ENCODE results near the gene PKD2L1.
A peak's percentile ranks its signal among the peaks of the same experiment; 100 is the strongest.

The PKD2L1 gene

GRCh38 chr10:100345570-100346330 lies 15.7 kb upstream of the PKD2L1 start:
- H3K36me3 ChIP-seq (ENCODE audit: control insufficient read depth, insufficient read depth, low read length) = no peaks in the 10 kb centered on the region
- H3K27me3 ChIP-seq (replicated peaks; ENCODE audit: control insufficient read depth, insufficient read depth, low read length, poor library complexity, severe bottlenecking) = no peaks in the 10 kb centered on the region
- DNase-seq = no peak
- no peaks in the 10 kb centered on the region for H3K9me3 ChIP-seq (ENCODE audit: control insufficient read depth, low read length)
- peaks cover 14% of the 10 kb centered on the region for H3K4me1 ChIP-seq (ENCODE audit: control insufficient read depth, insufficient read depth, low read length, poor library complexity, severe bottlenecking)
- H3K27ac ChIP-seq (ENCODE audit: insufficient read depth, low read length, poor library complexity, severe bottlenecking) = no peak overlapping the region
- peak overlapping the region; percentile 57 for H3K4me3 ChIP-seq (ENCODE audit: insufficient read depth, low read depth, low read length, poor library complexity, severe bottlenecking)

- peaks cover 14% of the 10 kb centered on the region for H3K4me1 ChIP-seq (ENCODE audit: control insufficient read depth, insufficient read depth, low read length, poor library complexity, severe bottlenecking)
- DNase-seq = no peak
- H3K9me3 ChIP-seq (ENCODE audit: control insufficient read depth, low read length) = no peaks in the 10 kb centered on the region
- H3K36me3 ChIP-seq (ENCODE audit: control insufficient read depth, insufficient read depth, low read length) = no peaks in the 10 kb centered on the region
- no peaks in the 10 kb centered on the region for H3K27me3 ChIP-seq (replicated peaks; ENCODE audit: control insufficient read depth, insufficient read depth, low read length, poor library complexity, severe bottlenecking)
- no peak overlapping the region for H3K4me3 ChIP-seq (ENCODE audit: insufficient read depth, low read depth, low read length, poor library complexity, severe bottlenecking)
- H3K27ac ChIP-seq (ENCODE audit: insufficient read depth, low read length, poor library complexity, severe bottlenecking) = no peak overlapping the region
Measured at GRCh38 chr10:100344241-100344788, 14.3 kb upstream of the PKD2L1 start.

- no peak for DNase-seq
- H3K4me1 ChIP-seq (ENCODE audit: control insufficient read depth, insufficient read depth, low read length, poor library complexity, severe bottlenecking) = peaks cover 9% of the 10 kb centered on the region
- no peaks in the 10 kb centered on the region for H3K36me3 ChIP-seq (ENCODE audit: control insufficient read depth, insufficient read depth, low read length)
Measured at GRCh38 chr10:100342627-100342972, 12.6 kb upstream of the PKD2L1 start.

GRCh38 chr10:100341953-100342626 lies 12.1 kb upstream of the PKD2L1 start:
- H3K9me3 ChIP-seq (ENCODE audit: control insufficient read depth, low read length) = no peaks in the 10 kb centered on the region
- no peak for DNase-seq
- H3K27me3 ChIP-seq (replicated peaks; ENCODE audit: control insufficient read depth, insufficient read depth, low read length, poor library complexity, severe bottlenecking) = no peaks in the 10 kb centered on the region
- H3K4me3 ChIP-seq (ENCODE audit: insufficient read depth, low read depth, low read length, poor library complexity, severe bottlenecking) = no peak overlapping the region
- no peak overlapping the region for H3K27ac ChIP-seq (ENCODE audit: insufficient read depth, low read length, poor library complexity, severe bottlenecking)
- peaks cover 8% of the 10 kb centered on the region for H3K4me1 ChIP-seq (ENCODE audit: control insufficient read depth, insufficient read depth, low read length, poor library complexity, severe bottlenecking)
- H3K36me3 ChIP-seq (ENCODE audit: control insufficient read depth, insufficient read depth, low read length) = no peaks in the 10 kb centered on the region

More at GRCh38 chr10:100342627-100342972, 12.6 kb upstream of the PKD2L1 start:
- Histone ChIP-seq H3K27me3 (replicated peaks; ENCODE audit: control insufficient read depth, insufficient read depth, low read length, poor library complexity, severe bottlenecking) (no peaks in the 10 kb centered on the region), H3K4me3 (ENCODE audit: insufficient read depth, low read depth, low read length, poor library complexity, severe bottlenecking) (no peak overlapping the region), H3K9me3 (ENCODE audit: control insufficient read depth, low read length) (no peaks in the 10 kb centered on the region), H3K27ac (ENCODE audit: insufficient read depth, low read length, poor library complexity, severe bottlenecking) (no peak overlapping the region)

GRCh38 chr10:100340948-100341847 lies 11.2 kb upstream of the PKD2L1 start:
- Histone ChIP-seq H3K9me3 (ENCODE audit: control insufficient read depth, low read length) (no peaks in the 10 kb centered on the region), H3K36me3 (ENCODE audit: control insufficient read depth, insufficient read depth, low read length) (no peaks in the 10 kb centered on the region), H3K27me3 (replicated peaks; ENCODE audit: control insufficient read depth, insufficient read depth, low read length, poor library complexity, severe bottlenecking) (no peaks in the 10 kb centered on the region), H3K27ac (ENCODE audit: insufficient read depth, low read length, poor library complexity, severe bottlenecking) (no peak overlapping the region), H3K4me3 (ENCODE audit: insufficient read depth, low read depth, low read length, poor library complexity, severe bottlenecking) (no peak overlapping the region), H3K4me1 (ENCODE audit: control insufficient read depth, insufficient read depth, low read length, poor library complexity, severe bottlenecking) (peaks cover 5% of the 10 kb centered on the region)
- no peak for DNase-seq

- Histone ChIP-seq H3K4me3 (ENCODE audit: insufficient read depth, low read depth, low read length, poor library complexity, severe bottlenecking) (no peak overlapping the region), H3K4me1 (ENCODE audit: control insufficient read depth, insufficient read depth, low read length, poor library complexity, severe bottlenecking) (no peaks in the 10 kb centered on the region), H3K36me3 (ENCODE audit: control insufficient read depth, insufficient read depth, low read length) (no peaks in the 10 kb centered on the region), H3K27ac (ENCODE audit: insufficient read depth, low read length, poor library complexity, severe bottlenecking) (no peak overlapping the region), H3K9me3 (ENCODE audit: control insufficient read depth, low read length) (no peaks in the 10 kb centered on the region), H3K27me3 (replicated peaks; ENCODE audit: control insufficient read depth, insufficient read depth, low read length, poor library complexity, severe bottlenecking) (no peaks in the 10 kb centered on the region)
- no peak for DNase-seq
Measured at GRCh38 chr10:100339236-100339635, 9.2 kb upstream of the PKD2L1 start.

GRCh38 chr10:100338434-100339036 lies 8.5 kb upstream of the PKD2L1 start:
- Histone ChIP-seq H3K9me3 (ENCODE audit: control insufficient read depth, low read length) (no peaks in the 10 kb centered on the region), H3K27me3 (replicated peaks; ENCODE audit: control insufficient read depth, insufficient read depth, low read length, poor library complexity, severe bottlenecking) (no peaks in the 10 kb centered on the region), H3K4me3 (ENCODE audit: insufficient read depth, low read depth, low read length, poor library complexity, severe bottlenecking) (no peak overlapping the region), H3K4me1 (ENCODE audit: control insufficient read depth, insufficient read depth, low read length, poor library complexity, severe bottlenecking) (no peaks in the 10 kb centered on the region), H3K36me3 (ENCODE audit: control insufficient read depth, insufficient read depth, low read length) (no peaks in the 10 kb centered on the region), H3K27ac (ENCODE audit: insufficient read depth, low read length, poor library complexity, severe bottlenecking) (no peak overlapping the region)
- DNase-seq = peak; percentile 53 to 63 (median 54)

GRCh38 chr10:100334762-100335161 lies 4.7 kb upstream of the PKD2L1 start:
- DNase-seq = no peak
- Histone ChIP-seq H3K9me3 (ENCODE audit: control insufficient read depth, low read length) (no peaks in the 10 kb centered on the region), H3K4me1 (ENCODE audit: control insufficient read depth, insufficient read depth, low read length, poor library complexity, severe bottlenecking) (no peaks in the 10 kb centered on the region), H3K27me3 (replicated peaks; ENCODE audit: control insufficient read depth, insufficient read depth, low read length, poor library complexity, severe bottlenecking) (peaks cover 5% of the 10 kb centered on the region), H3K36me3 (ENCODE audit: control insufficient read depth, insufficient read depth, low read length) (no peaks in the 10 kb centered on the region), H3K27ac (ENCODE audit: insufficient read depth, low read length, poor library complexity, severe bottlenecking) (no peak overlapping the region), H3K4me3 (ENCODE audit: insufficient read depth, low read depth, low read length, poor library complexity, severe bottlenecking) (no peak overlapping the region)

- H3K9me3 ChIP-seq (ENCODE audit: control insufficient read depth, low read length) = no peaks in the 10 kb centered on the region
- no peaks in the 10 kb centered on the region for H3K4me1 ChIP-seq (ENCODE audit: control insufficient read depth, insufficient read depth, low read length, poor library complexity, severe bottlenecking)
- H3K36me3 ChIP-seq (ENCODE audit: control insufficient read depth, insufficient read depth, low read length) = no peaks in the 10 kb centered on the region
- H3K27ac ChIP-seq (ENCODE audit: insufficient read depth, low read length, poor library complexity, severe bottlenecking) = no peak overlapping the region
- no peak for DNase-seq
- no peak overlapping the region for H3K4me3 ChIP-seq (ENCODE audit: insufficient read depth, low read depth, low read length, poor library complexity, severe bottlenecking)
- peaks cover 5% of the 10 kb centered on the region for H3K27me3 ChIP-seq (replicated peaks; ENCODE audit: control insufficient read depth, insufficient read depth, low read length, poor library complexity, severe bottlenecking)
Measured at GRCh38 chr10:100333661-100334440, 3.8 kb upstream of the PKD2L1 start.
